ENCODE results near the gene MEOX2.

MEOX2 gene

GRCh38 chr7:15593382-15593781 lies 93.1 kb downstream of the MEOX2 start:
- TF ChIP-seq CTCF (IDR thresholded peaks at IDR 0.05; ENCODE audit: low read length, missing control alignments) = no peak
- no peak for DNase-seq (ENCODE audit: low read depth)
- H3K4me3 ChIP-seq (replicated peaks; ENCODE audit: low read depth, low read length) = no peak overlapping the region

GRCh38 chr7:15586266-15586665 lies 100.2 kb downstream of the MEOX2 start:
- no peak overlapping the region for H3K4me3 ChIP-seq (replicated peaks; ENCODE audit: low read depth, low read length)
- DNase-seq (ENCODE audit: low read depth) = no peak
- no peak for TF ChIP-seq CTCF (IDR thresholded peaks at IDR 0.05; ENCODE audit: low read length, missing control alignments)

- no peak for TF ChIP-seq CTCF (IDR thresholded peaks at IDR 0.05; ENCODE audit: low read length, missing control alignments)
- DNase-seq (ENCODE audit: low read depth) = no peak
Measured at GRCh38 chr7:15584575-15584974, 101.9 kb downstream of the MEOX2 start.

DNA sequence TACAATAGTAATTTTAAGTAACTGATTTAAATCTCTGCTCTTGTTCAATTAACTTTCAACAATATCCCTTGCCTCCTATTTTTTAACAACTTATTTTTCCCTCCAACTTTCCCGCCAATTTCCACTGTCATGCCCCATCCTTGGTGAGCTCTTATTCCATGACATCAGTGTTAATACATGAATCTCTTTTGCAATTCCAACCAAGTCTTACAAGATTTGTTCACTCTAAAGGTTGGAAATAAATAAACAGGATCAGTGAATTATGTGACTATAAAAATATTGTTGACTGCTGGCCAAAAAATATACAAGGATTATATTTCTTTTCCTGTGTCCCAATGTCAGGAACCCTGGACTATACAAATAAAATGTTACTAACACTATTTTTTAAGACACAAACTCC lies 103.7 kb downstream of the MEOX2 start:
- no peak overlapping the region for H3K4me3 ChIP-seq (replicated peaks; ENCODE audit: low read depth, low read length)
- no peak for DNase-seq (ENCODE audit: low read depth)
- no peak for TF ChIP-seq CTCF (IDR thresholded peaks at IDR 0.05; ENCODE audit: low read length, missing control alignments)

More at GRCh38 chr7:15584575-15584974, 101.9 kb downstream of the MEOX2 start:
- no peak overlapping the region for H3K4me3 ChIP-seq (replicated peaks; ENCODE audit: low read depth, low read length)

- no peak overlapping the region for H3K4me3 ChIP-seq (replicated peaks; ENCODE audit: low read depth, low read length)
- no peak for TF ChIP-seq CTCF (IDR thresholded peaks at IDR 0.05; ENCODE audit: low read length, missing control alignments)
- DNase-seq (ENCODE audit: low read depth) = no peak
Measured at GRCh38 chr7:15581352-15581951, 105.0 kb downstream of the MEOX2 start.

DNA sequence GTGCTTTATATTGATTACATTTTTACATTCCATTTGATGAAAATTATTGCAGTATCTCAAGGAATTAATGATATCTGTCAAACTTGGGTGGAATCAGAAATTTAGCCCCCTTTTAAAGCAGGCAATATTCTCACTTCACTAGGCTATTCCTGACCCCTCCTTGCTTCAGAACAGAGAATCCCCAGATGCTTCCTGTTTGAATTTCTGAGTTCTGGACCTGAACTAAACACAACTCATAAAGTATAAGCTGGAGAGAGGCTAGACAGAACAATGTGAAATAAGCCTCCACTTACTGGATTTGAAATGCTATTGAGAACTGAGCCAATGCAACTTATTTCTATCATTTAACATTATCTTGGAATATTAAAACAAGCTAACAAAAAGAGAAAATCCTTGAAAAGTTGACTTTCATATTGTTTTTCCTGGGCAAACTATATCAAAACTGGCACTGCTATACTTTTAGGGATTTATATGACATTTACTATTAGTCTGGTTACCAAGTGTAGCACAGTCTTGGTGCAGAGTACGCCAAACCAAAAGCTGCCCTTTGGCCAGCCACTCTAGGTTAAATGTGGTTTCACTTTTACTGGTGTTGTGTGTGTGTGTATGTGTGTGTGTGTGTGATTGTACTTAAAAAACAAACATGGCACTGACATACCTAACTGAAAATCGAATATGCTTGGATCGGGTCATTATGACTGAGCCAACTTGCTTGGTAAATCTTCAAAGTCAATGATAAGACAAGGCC lies 105.7 kb downstream of the MEOX2 start:
- no peak overlapping the region for H3K4me3 ChIP-seq (replicated peaks; ENCODE audit: low read depth, low read length)
- TF ChIP-seq CTCF (IDR thresholded peaks at IDR 0.05; ENCODE audit: low read length, missing control alignments) = no peak
- no peak for DNase-seq (ENCODE audit: low read depth)

DNA sequence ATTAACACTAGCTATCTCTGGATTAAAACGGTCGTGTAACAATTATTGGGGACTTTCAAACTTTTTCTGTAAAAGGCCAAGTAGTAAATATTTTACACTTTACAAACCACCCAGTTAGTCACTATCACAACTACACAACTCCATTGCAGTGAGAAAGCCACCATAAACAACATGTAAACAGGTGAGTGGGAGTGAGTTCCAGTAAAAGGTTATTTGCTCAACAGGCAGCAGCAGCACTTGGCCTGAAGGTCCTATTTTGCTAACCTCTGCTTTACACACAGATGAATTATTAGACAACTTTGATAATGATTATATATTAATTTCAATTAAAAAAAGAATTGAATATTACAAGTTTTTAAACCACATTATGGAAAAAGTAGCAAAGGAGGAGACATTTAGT lies 108.9 kb downstream of the MEOX2 start:
- no peak for DNase-seq (ENCODE audit: low read depth)
- no peak overlapping the region for H3K4me3 ChIP-seq (replicated peaks; ENCODE audit: low read depth, low read length)
- no peak for TF ChIP-seq CTCF (IDR thresholded peaks at IDR 0.05; ENCODE audit: low read length, missing control alignments)
